Pancreas (tissue), 10 donors: Measurements from ENCODE around the gene MRPS2. TPM values are rescaled to one million over a fixed set of nuclear protein-coding genes. Genes with fewer than 3 reads are reported as not detected.
"Not testable (repeated sequence)": the region's sequence is repeated elsewhere in the genome, so short reads cannot be mapped to it uniquely, and the experiment has no call there.

Source experiments
- ATAC-seq, 4 donors: fragments of 200-7000 bp; cut with Tn5 transposase; one replicate each; pipeline versions ENCODE4 v1.8.0 to v1.9.1; 2020; ENCODE audit warnings: mild to moderate bottlenecking in 4 of 4, moderate library complexity in 4 of 4
- DNase-seq, 6 donors: peaks; one replicate each; pipeline ENCODE4 v3.0.0-alpha.2; 2020
- FAIRE-seq: peaks from 2 replicates; lab custom pipeline; 2012; peaks lifted over from hg19 to GRCh38; lab: Jason Lieb, UNC
- H3K27ac ChIP-seq, 4 donors: fragments of 200-600 bp; sonication (generic); 1 replicate in 3 of 4; 2 replicates in 1 of 4; pipeline versions ENCODE4 v1.5.0 to v1.8.0; 2020
- H3K27me3 ChIP-seq, 4 donors: fragments of 200-600 bp; one replicate each; pipeline ENCODE4 v1.8.0; 2021
- H3K36me3 ChIP-seq, 3 donors: fragments of 200-600 bp; sonication (generic) in 1 of 3; one replicate each; pipeline versions ENCODE4 v1.5.0 to v1.8.0; 2020 to 2021
- H3K4me1 ChIP-seq, 3 donors: fragments of 200-600 bp; one replicate each; pipeline ENCODE4 v1.8.0; 2021
- H3K4me3 ChIP-seq, 4 donors: fragments of 200-600 bp; sonication (generic) in 2 of 4; one replicate each; pipeline versions ENCODE4 v1.5.0 to v1.8.0; 2020 to 2021
- H3K9me3 ChIP-seq, 4 donors: fragments of 200-600 bp; one replicate each; pipeline ENCODE4 v1.8.0; 2021
- WGBS, 2 donors: extraction: QIAGEN DNeasy Blood & Tissue Kit; methylation state at CpG; one replicate each; pipeline ENCODE4 v1.1.7; 2013; 5-methylcytosine and 5-hydroxymethylcytosine counted together
- intact Hi-C, 3 donors: fragments of 100-400 bp; cut with DNase I; formaldehyde crosslinking; loops; one replicate each; pipeline versions ENCODE4 v1.11.1 to v1.14.2; 2022
- polyA plus RNA-seq, 2 donors: library from polyadenylated mRNA; stranded (reverse); fragments of 200-250 nt; gene quantifications; one replicate each; pipeline ENCODE4 v1.2.3, GENCODE V29; 2013
- total RNA-seq, 6 donors: library from RNA; stranded (reverse); fragmentation: NEBNext Ultra II Directional in 4 of 6; extraction: Animal tissue kit (Norgen Biotek cat#: 25700) in 4 of 6; gene quantifications; one replicate each; pipeline versions ENCODE4 v1.2.1 to v1.2.4, GENCODE V29; 2021 to 2023
- TF ChIP-seq, protein P1 (sequence below), 4 donors: fragments of 200-600 bp; sonication (generic) in 3 of 4; IDR thresholded peaks; one replicate each; pipeline versions ENCODE4 v1.5.0 to v1.8.0; 2021; ENCODE audit warnings: antibody characterized with exemption in 4 of 4
- donor health status: healthy with polysubstance abuse.
- donor health status: DM: no; HTN: no; CAD: no; lungs with moderate emphysema.
- donor health status: DM: no; HTN: no; CAD: no.
- donor health status: control.
- donor health status: control.
- donor health status: Bipolar disorder and iron deficiency.
- donor health status: DM: yes; HTN: yes; CAD: no.
- donor health status: DM: no; HTN: no; CAD: no.
- donor health status: DM: no; HTN: no; CAD: no.
- donor health status: DM: yes; HTN: yes; CAD: no.

Gene MRPS2
- total and polyA plus RNA-seq, 8 donors: 16.0 to 34.9 (median 19.1) TPM

- WGBS, 2 donors: 76 to 82% methylated on average over 3 of the region's 3 CpGs
- Histone ChIP-seq H3K27me3 (no peaks in the 10 kb centered on the region), H3K4me1 (no peaks in the 10 kb centered on the region), H3K27ac (no peak overlapping the region), H3K4me3 (no peak overlapping the region), H3K9me3 (no peaks in the 10 kb centered on the region), H3K36me3 (no peaks in the 10 kb centered on the region)
- intact Hi-C loops: no loop called here
- FAIRE-seq (no peak), DNase-seq (no peak), ATAC-seq (no peak)
- TF ChIP-seq, protein P1, sequence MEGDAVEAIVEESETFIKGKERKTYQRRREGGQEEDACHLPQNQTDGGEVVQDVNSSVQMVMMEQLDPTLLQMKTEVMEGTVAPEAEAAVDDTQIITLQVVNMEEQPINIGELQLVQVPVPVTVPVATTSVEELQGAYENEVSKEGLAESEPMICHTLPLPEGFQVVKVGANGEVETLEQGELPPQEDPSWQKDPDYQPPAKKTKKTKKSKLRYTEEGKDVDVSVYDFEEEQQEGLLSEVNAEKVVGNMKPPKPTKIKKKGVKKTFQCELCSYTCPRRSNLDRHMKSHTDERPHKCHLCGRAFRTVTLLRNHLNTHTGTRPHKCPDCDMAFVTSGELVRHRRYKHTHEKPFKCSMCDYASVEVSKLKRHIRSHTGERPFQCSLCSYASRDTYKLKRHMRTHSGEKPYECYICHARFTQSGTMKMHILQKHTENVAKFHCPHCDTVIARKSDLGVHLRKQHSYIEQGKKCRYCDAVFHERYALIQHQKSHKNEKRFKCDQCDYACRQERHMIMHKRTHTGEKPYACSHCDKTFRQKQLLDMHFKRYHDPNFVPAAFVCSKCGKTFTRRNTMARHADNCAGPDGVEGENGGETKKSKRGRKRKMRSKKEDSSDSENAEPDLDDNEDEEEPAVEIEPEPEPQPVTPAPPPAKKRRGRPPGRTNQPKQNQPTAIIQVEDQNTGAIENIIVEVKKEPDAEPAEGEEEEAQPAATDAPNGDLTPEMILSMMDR (IDR thresholded peaks at IDR 0.05): no peak
Measured at GRCh38 chr9:135533113-135533512, 32.6 kb downstream of the MRPS2 start.

- H3K9me3 ChIP-seq: no peaks in the 10 kb centered on the region
Measured at GRCh38 chr9:135533674-135534073, 33.2 kb downstream of the MRPS2 start.

GRCh38 chr9:135534192-135534711, 33.8 kb downstream of the MRPS2 start:
- H3K36me3 ChIP-seq, DNase-seq, H3K9me3 ChIP-seq, H3K4me1 ChIP-seq, ATAC-seq, H3K27me3 ChIP-seq, H3K4me3 ChIP-seq, intact Hi-C loops, FAIRE-seq, H3K27ac ChIP-seq: not testable (repeated sequence)
- 27 to 28% methylated on average over 9 to 10 of the region's 10 CpGs for WGBS, 2 donors

More at GRCh38 chr9:135533674-135534073, 33.2 kb downstream of the MRPS2 start:
- Histone ChIP-seq H3K4me1 (no peaks in the 10 kb centered on the region), H3K27ac (no peak overlapping the region), H3K36me3 (no peaks in the 10 kb centered on the region), H3K27me3 (no peaks in the 10 kb centered on the region), H3K4me3 (no peak overlapping the region)
- no peak for DNase-seq
- TF ChIP-seq, protein P1 (IDR thresholded peaks at IDR 0.05): no peak
- no peak for ATAC-seq
- WGBS, 2 donors: 75 to 86% methylated on average over 12 of the region's 12 CpGs
- no peak for FAIRE-seq
- intact Hi-C loops: no loop called here

DNA sequence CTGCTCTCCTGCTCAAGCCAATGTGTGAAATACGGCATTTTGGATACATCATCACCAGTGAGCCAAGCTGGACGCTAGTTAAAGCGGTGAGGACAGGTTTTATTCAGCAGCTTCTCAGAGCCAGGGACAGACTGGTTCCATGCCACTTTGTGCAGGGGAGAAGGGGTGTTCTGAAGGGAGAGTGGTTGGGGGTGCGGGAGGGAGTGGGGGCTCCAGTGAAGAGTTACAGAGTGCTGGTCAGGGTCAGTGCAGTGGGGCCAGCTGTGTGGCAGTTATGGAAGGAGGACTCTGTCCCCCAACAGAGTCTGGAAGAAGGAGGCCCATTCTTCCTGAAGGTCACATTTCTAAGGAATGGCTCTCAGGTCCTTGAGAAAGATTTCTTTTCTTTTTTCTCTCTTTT, 34.3 kb downstream of the MRPS2 start:
- H3K4me1 ChIP-seq, FAIRE-seq, H3K27me3 ChIP-seq, H3K36me3 ChIP-seq, DNase-seq, intact Hi-C loops, H3K27ac ChIP-seq, H3K4me3 ChIP-seq, H3K9me3 ChIP-seq, ATAC-seq: not testable (repeated sequence)
- WGBS, 2 donors: 58 to 65% methylated on average over 4 of the region's 4 CpGs

DNA sequence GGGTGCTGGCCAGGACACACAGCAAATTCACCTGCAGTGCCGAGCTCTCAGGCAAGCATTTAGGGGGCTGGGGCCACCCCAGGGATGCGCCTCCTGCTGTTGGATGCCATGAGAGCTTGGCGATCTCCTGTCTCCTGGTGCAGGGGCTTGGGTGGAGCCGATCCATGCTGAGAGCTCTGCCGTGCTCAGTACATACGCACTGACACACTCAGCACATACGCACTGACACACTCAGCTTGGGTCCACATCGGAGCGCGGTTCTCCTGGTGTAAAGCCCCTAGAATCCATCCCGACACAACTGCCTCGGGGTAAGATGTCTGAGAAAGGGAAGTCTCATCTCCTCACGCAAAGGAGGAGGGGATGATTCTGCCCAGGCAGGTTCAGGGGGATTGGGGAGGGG, 35.1 kb downstream of the MRPS2 start:
- H3K36me3 ChIP-seq, intact Hi-C loops, ATAC-seq, H3K4me1 ChIP-seq, H3K9me3 ChIP-seq, FAIRE-seq, DNase-seq, H3K27ac ChIP-seq, H3K27me3 ChIP-seq, H3K4me3 ChIP-seq: not testable (repeated sequence)
- 63 to 75% methylated on average over 12 to 13 of the region's 13 CpGs for whole genome bisulfite sequencing, 2 donors

DNA sequence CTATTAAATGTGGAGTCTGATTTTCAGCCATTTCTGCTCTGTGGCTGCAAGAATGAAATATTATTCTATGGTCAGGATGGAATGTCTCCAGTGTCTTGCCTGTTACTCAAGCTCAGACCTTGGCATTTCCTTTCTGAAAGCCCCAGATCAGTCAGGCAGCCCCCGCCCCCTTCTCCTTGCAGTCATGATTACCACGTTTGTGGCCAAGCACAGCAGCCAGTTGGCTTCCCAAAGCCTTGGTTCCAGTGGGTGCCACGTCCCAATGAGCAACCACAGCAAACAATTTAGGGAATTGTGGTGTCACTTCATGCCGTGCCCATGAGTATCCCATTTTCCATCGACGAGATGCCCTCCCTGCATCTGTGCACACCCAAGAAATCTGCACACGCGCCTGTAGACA, 35.7 kb downstream of the MRPS2 start:
- intact Hi-C loops: no loop called here
- Histone ChIP-seq H3K27ac (no peak overlapping the region), H3K9me3 (no peaks in the 10 kb centered on the region), H3K36me3 (no peaks in the 10 kb centered on the region), H3K27me3 (no peaks in the 10 kb centered on the region), H3K4me1 (no peaks in the 10 kb centered on the region), H3K4me3 (no peak overlapping the region)
- FAIRE-seq (no peak), ATAC-seq (no peak), DNase-seq (no peak)
- TF ChIP-seq, protein P1 (IDR thresholded peaks at IDR 0.05): no peak
- 64% methylated on average over 8 of the region's 8 CpGs for WGBS, 2 donors

DNA sequence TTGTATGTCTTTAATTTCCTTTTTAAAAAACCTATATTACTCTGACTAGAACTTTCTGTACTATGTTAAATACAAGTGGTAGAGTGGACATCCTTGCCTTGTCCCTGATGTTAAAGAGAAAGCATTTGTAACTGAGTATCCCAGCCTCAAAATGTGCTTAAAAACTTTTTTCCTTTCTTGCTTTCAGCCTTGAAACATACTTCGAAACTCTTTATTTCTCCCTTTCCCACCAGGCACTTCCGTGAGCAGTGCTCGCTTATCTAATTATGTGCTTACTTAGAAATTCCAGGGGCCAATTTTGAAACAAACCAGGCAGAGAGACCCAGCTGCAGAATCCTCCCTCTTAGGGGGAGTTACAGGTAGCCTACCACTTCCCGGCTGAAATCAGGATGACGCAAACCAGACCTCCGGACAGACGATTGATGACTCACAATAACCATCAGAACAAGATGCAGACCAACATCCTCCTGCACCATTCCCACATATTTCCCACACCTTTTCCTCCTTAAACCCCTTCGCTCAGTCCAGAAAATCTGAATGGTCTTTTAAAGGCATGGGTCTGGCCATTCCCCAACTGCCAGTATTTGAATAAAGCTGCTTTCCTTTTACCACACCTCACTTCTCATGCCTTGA, 42.9 kb downstream of the MRPS2 start:
- ATAC-seq, intact Hi-C loops, FAIRE-seq, H3K9me3 ChIP-seq, DNase-seq, H3K4me3 ChIP-seq, H3K36me3 ChIP-seq, H3K4me1 ChIP-seq, H3K27ac ChIP-seq, H3K27me3 ChIP-seq: not testable (repeated sequence)
- 26 to 27% methylated on average over 8 of the region's 8 CpGs for WGBS, 2 donors
